Measurements from ENCODE around the gene COL24A1.

Gene COL24A1

DNA sequence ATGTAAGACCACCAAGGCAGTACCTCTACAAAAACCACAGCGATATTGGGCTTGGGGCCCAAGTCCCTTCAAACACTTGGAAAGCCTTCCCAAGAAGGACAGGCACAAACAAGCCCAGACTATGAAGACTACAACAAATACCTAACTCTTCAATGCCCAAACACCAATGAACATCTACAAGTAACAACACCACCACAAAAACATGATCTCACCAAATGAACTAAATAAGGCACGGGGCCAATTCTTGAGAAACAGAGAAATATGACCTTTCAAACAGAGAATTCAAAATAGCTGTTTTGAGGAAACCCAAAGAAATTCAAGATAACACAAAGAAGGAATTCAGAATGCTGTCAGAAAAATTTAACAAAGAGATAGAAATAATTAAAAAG, 86.8 kb downstream of the COL24A1 start:
- no peak for DNase-seq

DNA sequence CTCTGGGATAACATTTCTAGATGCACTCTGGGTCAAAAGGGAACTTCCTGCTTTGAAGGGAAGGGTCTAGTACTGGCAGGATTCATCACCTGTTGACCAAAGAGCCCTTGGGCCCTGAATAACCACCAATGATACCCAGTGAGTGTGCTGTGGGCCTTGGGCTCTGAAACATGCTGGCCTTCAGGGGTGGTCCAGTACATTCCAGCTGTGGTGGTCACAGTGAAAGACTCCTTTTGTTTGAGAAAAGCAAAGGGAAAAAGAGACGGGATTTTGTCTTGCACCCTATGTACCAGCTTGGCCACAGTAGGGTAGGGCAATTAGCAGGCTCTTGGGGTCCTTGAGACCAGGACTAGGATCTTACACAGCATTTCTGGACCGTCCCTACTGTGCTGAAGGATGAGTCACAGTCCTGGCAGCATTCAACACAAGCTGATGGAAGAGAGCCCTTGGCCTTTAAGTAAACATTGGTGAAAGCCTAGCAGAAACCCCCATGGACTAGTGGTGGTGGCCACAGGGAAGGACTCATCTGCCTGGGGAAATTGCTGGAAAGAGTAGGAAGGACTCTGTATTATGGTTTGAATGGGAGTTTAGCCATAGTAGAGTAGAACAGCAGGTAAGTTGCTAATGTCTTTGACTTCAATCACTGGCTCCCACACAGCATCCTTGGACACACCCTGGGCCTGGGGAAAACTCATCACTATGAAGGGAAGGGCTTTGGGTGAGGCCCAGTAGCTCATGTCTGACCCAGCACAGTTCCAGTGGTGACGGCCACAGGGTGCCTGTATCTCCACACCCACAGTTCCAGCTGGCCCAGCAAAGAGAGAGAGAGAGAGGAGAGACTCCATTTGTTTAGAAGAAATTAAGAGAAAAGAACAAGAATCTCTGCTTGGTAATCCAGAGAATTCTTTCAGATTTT, 87.5 kb downstream of the COL24A1 start:
- no peak for DNase-seq

DNA sequence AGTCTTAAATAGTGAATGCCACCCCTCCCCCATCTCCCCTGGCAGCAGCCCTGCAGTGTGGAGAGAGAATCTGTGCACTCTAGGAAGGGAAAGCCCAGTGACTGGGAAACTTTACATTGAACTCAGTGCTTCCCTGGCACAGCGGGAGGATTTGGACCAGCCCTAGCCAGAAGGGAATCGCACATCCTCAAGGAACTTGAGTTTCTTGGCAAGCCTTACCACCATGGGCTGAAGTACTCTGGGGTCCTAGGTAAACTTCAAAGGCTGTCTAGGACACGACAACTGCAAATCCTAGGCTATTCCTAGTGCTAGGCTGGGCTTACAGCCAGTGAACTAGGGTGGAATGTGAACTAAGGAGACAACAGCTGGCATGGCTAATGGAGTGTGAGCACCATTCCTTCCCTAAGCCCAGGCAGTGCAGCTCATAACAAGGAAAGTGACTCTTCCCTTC, 88.3 kb downstream of the COL24A1 start:
- no peak for DNase-seq

DNA sequence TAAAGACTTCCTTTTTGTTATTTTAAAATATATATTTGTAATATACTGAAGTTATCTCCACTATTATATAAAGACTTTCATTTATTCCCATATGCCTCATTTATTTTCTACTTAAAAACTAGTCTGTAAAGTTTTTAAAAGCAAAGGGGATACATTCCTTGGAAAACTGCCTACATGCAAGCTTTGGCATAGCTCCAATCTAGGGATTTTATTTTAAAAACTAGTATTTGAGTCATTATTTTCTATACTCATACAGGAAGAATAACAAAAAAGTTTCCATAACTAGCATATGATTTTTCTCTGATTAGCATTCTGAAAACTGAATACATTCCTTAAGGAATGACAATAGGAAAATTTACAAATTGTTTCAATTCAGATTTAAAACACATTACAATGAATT, 88.9 kb downstream of the COL24A1 start:
- DNase-seq = no peak

DNA sequence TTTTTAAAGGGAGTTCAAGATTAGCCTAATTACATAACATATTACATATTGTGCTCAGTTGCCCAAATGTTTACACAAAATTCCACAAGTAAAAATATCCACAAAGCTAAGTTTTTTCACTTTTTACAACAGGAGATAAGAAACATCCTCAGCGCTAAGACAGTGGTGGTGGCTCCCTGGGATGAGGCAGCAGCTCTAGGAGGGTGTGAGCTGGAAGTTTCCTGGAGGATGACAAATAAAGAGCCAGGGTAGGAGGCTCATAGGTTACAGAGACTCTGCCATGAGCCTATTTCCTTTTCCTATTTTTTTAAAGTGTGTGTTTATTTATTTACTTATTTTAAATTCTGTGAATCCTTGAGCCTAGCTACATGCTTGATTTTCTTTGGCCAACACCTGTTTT, 91.7 kb downstream of the COL24A1 start:
- no peak for DNase-seq

DNA sequence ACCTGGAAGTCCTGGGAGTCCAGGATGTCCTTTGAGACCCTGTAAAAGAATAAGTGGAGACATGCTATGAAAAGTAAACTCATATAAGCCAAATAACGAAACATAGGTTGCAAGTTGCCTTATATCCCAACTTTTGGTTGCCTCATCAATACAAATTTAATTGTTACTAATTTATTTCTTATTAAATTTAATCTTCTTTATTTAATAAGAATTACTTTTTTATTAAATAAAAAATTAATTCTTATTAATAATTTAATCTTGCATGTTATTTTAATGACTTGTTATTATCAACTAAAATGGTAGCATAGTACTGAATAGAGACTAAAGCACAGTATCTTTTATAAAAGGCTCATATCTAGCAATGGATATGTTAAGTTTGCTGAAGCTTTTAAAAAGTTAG, 92.9 kb downstream of the COL24A1 start:
- no peak for DNase-seq

DNA sequence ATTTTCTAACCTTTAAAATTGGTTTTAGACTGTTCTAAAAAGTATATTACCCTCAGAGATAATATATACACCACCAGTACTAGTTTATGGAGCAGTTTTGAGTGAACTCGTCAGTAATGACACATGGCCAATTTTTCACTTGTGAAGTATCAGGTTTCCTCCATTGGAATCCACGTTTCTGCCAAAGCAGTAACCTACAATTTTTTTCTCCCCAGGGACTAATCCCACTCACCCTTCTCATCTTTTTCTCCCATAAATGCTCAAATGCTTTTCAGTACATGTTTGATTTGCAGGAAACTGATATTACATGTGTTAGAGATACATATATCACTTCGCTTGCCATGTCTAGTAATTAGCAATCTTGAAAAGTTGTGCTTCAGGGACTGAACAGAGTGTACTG, 94.1 kb downstream of the COL24A1 start:
- DNase-seq = no peak

DNA sequence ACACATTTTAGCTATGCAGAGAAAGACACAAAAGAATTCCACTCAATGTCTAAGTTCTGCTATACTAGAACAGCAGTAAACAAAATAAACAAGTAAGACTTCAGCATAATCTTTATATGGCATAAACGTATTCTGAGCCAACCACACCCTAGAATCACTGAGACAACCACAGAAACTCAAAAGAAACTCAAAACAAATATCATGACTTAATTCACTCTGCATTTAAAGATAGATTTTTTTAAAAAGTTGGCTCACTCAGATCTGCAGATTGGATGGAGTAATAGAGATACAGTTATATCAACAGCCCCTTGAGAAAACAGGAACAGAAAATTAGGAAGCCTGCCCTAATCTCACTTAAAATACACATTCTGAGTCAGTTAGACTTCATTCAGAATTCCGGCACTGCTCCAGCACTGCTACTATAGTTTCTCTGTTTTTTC, 95.0 kb downstream of the COL24A1 start:
- DNase-seq = peak; percentile 65

DNA sequence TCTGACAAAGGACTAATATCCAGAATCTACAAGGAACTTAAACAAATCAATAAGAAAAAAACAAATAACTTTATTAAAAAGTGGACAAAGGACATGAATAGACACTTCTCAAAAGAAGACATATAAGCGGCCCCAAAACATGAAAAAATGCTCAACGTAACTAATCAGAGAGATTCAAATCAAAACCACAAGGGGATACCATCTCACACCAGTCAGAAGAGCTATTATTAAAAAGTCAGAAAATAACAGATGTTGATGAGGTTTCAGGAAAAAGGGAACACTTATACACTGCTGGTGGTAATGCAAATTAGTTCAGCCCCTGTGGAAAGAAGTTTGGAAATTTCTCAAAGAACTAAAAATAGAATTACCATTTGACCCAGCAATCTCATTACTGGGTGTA, 102.2 kb downstream of the COL24A1 start:
- DNase-seq = no peak

DNA sequence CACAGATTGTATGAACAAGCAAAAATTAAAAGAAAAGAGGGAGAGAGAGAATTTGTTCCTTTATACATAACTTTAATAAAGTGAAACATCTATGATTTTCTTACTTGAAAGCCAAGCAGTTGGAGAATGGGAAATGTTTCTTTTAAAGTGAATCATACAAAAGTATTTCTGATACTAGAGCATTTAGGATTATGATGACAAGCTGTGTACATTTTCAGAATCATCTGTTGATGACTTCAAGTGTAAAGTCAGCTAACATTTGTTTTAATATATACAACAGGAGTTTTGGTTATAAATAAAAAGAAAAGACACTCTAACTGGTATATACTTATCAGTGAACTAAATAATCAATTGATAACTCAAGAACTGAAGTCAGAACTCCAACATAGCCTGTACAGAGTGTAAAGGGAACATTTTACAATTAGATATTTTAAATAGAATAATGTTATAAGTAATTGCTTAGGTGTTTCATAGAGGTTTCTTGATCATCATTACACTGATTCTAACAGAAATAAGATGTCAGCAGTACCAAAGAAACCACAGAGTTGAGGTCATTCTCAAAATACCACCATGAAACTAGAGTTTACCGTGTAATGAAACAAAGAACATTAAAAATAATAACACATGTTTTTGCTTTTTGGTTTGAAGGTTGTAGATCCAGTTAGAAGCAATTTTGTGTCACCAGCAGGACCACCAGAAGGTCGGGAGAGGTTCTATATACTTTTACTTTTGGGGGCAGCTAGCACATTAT, 103.4 kb downstream of the COL24A1 start:
- no peak for DNase-seq

DNA sequence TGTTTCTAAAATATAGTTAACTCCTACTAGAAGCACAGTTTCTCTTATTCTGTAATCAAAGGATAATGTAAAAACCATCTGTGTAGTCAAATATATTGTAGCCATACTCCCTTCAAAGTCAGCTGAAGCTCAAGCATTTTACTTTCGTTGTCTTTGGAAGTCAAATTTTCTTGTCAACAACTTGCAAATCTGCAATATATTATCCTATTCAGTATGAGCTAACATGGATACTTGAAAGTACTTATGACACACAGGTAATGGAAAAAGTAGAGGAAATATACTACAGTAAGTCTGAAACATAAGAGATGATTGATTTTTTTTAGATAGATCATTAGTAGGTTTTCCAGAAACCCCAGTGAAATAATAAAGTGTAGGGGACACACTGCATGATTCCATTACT, 121.5 kb downstream of the COL24A1 start:
- DNase-seq = no peak

DNA sequence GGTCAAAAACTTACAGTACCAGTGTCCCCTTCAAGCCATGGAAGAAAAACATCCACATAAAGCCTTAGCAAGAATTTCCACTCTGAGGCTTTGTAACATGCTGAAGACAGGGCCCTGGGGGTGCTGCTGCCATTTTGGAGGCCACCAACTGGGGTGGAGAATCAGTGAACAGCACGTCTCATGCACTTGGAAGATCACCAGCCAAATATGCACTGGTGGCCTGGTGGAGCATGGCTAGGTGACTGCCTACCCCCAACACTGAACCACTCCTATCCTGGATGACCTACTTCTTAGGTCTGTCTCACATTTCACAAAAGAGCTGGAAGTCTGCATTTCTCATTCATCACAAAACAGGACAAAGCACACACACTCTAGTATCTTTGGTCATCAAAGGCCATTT, 126.4 kb downstream of the COL24A1 start:
- no peak for DNase-seq

DNA sequence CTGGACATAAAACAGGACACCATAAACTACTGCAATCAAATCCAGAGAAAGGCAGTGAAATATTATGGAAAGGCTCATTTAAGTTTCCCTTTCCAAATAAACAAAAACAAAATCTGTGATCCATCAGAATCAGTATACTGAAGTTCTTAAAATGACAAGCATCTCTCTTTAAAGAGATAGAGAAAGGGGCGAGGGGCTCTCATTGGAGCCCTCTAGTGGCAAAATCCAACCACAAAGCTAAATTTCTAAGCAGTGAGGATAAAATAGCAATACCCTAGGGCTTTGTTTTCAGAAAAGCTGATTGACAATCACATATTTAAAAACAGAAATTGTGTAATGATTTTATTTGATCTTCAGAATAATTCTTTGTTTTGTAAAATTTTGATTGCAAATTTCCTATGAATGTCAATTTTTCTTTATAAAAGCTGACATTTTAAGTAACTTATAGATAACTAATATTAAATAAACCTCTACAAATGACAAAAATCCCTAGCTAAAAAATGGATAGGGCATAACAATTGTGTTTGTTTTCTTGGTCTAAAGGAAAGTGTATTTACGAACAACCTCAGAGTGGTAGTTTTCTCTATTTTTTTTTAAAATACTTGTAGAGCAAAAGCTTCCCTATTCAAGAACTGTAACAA, 138.2 kb downstream of the COL24A1 start:
- DNase-seq = peak; percentile 42

DNA sequence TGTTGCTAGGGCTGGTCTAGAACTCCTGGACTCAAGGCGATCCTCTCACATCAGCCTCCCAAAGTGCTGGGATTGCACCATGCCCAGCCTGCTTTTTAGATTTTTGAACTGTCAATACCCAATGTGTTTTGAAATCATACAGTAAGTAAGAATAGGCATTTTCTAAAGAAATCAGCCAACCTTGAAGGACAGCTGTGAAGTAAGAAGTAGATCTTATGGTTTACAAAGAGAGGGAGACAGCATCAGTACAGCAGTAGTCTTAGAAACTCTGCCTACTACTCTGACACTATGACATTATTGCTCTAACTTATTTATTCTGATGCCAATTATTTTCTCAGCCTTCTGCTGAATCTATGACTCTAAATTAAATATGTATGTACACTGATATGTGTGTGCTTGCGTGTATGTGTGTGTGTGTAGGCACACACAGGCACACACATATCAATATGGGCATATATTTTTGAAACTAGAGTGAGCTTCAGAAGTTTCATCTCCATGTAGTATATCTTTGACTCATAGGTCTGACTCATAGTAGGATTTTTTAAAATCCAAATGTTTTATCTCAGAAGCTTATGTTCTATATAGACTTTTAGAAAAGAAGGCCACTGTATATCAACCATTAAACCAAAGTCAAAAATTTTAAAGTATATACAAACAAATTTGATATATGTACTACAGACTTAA, 140.4 kb downstream of the COL24A1 start:
- no peak for DNase-seq

DNA sequence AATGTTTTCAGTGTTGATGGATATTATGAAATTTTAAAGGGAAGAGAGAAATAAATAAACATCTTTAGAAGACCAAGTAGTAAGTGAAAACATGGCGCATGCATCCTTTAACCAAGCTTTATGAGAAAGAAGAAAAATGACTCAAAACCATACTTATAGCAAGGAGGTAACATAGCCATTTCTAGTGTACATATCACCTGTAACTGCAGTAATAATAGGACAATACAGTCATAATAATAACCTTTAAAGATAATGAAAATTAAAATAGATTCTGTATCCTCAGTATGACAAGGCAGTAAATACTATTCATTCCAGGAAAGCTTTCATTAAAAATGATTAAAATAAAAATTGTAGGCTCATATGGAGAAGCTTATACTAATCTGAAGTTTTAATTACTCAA, 141.2 kb downstream of the COL24A1 start:
- DNase-seq = no peak

DNA sequence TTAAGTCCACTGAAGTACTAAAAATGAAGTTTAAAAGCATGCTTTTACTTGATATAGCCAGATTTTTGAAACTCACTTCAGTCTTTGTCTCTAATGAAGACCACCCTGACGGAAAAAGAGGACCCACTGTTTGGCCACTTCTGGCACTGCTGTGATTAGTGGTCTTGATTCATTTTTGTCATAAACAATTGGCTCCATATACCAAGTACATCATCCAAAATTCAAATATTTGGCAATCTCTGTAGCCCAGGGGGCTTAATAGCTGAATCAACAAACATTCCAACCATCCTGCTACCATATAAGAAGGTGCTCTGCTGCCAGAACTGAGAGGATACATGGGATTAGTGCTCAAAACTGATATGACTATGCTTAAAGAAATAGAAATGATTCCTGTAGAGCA, 156.0 kb downstream of the COL24A1 start:
- no peak for DNase-seq

DNA sequence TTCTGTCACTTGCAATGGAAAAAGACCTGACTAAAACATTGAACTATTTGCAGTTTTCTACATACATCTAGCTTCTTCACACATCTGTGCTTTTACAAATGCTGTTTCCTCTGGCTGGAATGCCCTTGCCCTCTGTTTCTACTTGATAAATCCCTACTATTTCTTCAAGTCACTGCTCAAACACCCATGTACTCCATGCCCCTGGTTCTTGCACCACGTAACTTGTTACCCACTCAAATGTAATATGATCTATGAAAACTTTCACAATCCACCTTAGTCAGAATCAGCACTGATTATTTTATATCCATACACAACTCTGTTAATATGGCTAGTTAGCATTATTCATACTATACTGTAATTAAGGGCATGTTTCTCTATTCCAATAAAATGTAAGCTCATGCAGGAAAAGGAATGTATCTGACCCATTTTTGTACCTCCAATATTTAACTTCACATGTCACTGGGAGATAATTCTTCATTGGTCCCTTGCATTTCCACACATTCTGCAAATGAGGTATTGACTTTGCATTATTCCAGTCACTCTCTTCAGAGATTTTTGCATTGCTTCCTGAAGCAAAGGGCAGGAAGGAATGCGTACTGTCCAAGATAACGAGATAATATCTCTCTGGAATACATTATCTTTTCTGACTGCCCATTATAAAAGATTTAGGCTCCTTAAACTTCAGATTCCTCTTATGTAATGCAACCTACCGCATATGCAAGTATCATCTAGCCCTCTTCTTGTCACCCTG, 158.3 kb downstream of the COL24A1 start:
- no peak for DNase-seq

DNA sequence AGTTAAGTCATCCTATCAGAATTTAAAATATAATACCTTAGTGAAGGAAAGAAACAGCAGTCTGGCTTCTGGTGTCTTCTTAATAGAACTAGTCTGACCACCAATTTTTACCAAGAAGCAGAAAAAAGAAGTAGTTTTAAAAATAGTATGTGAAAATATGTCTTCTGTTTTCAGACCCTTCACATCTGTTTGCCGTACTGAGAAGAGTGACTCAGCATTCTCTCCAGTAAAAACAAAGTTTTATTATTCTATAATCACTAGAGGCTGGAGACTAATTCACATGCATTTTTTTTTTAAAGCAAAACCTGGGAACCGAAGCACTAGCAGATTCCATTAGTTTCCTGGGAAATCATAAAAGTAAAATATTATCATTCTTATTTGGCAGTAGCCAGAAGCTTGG, 163.8 kb downstream of the COL24A1 start:
- DNase-seq = peak; percentile 8

DNA sequence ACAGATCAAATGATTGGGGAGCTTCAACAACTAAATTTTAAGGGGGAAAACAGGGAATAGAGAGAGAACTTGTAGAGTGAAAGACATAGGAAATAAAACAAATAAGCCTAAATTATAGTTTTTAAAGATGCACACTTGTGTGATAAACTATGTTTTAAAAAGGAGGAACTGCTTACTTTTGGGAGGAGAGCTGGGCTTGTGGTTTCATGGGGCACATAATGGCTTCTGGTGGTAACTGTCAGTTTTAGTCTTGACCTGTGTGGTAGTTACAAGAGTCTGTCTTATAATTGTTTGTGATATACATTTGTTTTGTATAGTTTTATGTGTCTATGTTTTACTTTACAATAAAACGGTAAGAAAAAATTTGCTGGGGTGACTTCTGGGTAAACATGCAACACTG, 165.3 kb downstream of the COL24A1 start:
- no peak for DNase-seq

DNA sequence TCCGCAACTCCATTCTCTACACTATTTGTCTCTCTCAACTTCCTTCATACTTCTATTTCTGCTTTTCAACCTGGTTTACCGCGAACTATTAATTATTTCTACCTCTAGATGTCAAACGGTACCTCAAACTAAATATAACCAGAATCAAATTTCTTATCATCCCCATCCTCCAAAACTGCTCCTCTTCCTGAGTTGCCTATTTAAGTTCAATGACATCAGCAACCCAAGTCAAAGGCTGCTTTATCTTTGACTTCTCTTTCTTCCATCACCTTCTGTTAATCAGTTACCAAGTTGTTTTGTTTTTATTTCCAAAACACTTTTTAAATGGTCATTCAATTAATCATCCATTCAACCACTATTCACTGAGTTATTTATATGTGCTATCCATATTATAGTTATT, 171.9 kb downstream of the COL24A1 start:
- DNase-seq = no peak

DNA sequence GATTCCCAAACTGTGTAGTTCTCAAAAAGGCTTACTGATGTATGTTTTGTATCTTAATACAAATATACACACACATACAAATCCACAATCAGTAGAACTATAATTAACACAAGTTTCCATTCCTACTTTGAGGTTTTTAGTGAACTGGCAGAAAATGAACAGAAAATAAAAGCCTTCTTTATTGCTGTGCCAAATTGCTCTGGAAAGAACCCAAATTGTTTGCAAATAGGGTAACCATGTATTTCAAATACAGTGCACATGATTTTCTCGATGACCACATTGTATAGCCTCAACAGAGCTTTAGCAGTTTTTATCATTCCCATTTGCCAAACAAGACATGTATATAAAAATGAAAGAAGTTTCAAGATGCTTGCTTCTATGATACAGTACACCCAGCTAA, 173.3 kb downstream of the COL24A1 start:
- DNase-seq = no peak

DNA sequence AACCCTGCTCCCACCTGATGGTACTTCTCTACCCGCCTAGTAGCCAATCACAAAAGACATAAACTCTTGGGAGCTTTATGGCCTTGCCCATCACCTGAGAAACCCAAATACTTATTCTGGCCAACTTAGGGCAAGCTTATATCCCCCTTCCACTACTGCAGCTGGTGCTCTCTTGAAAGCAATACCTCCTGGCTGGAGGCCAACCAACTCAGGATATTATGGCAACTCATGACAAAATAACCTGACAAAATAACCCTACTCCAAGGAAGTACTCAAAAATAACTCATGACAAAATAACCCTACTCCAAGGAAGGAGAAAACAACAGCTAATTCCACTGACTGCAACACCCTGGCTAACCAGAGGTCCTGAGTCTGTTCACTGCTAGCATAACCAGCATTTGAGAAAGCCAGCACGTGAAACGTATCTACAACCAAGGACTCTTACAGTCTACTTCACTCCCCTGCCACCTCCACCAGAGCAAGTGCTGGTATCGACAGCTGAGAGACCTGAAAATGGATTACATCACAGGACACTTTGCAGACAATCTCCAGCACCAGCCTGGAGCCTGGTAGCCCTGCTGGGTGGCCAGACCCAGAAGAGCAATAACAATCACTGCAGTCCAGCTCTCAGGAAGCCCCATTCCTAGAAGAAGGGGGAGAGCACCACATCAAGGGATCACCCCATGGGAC, 179.9 kb downstream of the COL24A1 start:
- no peak for DNase-seq

Measured in inflammatory macrophage treated with lipopolysaccharide for 4 hours (primary cell).